PC-3 (cell line): ENCODE data around the gene CCDC102A. TPM values are rescaled to one million over a fixed set of nuclear protein-coding genes. Genes with fewer than 3 reads are reported as not detected.

Experiments used
- ATAC-seq: fragments of 200-7000 bp; cut with Tn5 transposase; 2 replicates; pipeline ENCODE4 v1.9.1; 2020; ENCODE audit warnings: mild to moderate bottlenecking, moderate library complexity
- BruUV-seq: library from RNA; stranded (reverse); fragments of 400-500 nt; replicated peaks from 2 replicates; lab custom pipeline; 2021; lab: Mats Ljungman, UMichigan
- CTCF ChIA-PET: fragments of 300-600 bp; sonication (Branson Sonifier 250); formaldehyde crosslinking; loops from one replicate; lab custom pipeline; 2022; ENCODE audit warnings: antibody characterized with exemption; lab: Charles Lee
- POLR2A ChIA-PET: fragments of 300-600 bp; sonication (Branson Sonifier 250); formaldehyde crosslinking; loops from one replicate; lab custom pipeline; 2022; ENCODE audit warnings: antibody characterized with exemption; ENCODE audit not compliant: unreplicated experiment; lab: Charles Lee
- DNase-seq: peaks from one replicate; pipeline ENCODE4 v3.0.0-alpha.2; 2015
- H2AFZ ChIP-seq: fragments of 300-600 bp; sonication (generic); 2 replicates; pipeline ENCODE4 v1.6.0; 2016; ENCODE audit warnings: antibody characterized with exemption, low read length
- H3F3A ChIP-seq: fragments of 300-600 bp; sonication (generic); one replicate; pipeline ENCODE4 v1.6.0; 2017; ENCODE audit warnings: antibody characterized with exemption, low read length, control low read depth, mild to moderate bottlenecking; ENCODE audit not compliant: unreplicated experiment
- H3K27ac ChIP-seq: fragments of 300-600 bp; sonication (generic); 2 replicates; pipeline ENCODE4 v1.5.1; 2016; ENCODE audit warnings: mild to moderate bottlenecking, low read length
- H3K27me3 ChIP-seq: fragments of 300-600 bp; sonication (generic); 2 replicates; pipeline ENCODE4 v1.6.1; 2016; ENCODE audit warnings: low read length, mixed read lengths
- H3K36me3 ChIP-seq: fragments of 300-600 bp; sonication (generic); 2 replicates; pipeline ENCODE4 v1.6.1; 2016; ENCODE audit warnings: low read depth, mixed run types, low read length, mixed read lengths
- H3K4me1 ChIP-seq: fragments of 300-600 bp; sonication (generic); 2 replicates; pipeline ENCODE4 v1.5.1; 2016; ENCODE audit warnings: low read length; ENCODE audit not compliant: insufficient read depth
- H3K4me2 ChIP-seq: fragments of 300-600 bp; sonication (generic); 2 replicates; pipeline ENCODE4 v1.6.0; 2016; ENCODE audit warnings: low read length
- H3K4me3 ChIP-seq: fragments of 300-600 bp; sonication (generic); 2 replicates; pipeline ENCODE4 v1.5.1; 2016; ENCODE audit warnings: mild to moderate bottlenecking, low read length, mixed read lengths
- H3K79me2 ChIP-seq: fragments of 300-600 bp; sonication (generic); 2 replicates; pipeline ENCODE4 v1.6.1; 2017; ENCODE audit warnings: low read length, mixed read lengths
- H3K9ac ChIP-seq: fragments of 300-600 bp; sonication (generic); 2 replicates; pipeline ENCODE4 v1.6.0; 2016; ENCODE audit warnings: mild to moderate bottlenecking, low read length
- H3K9me2 ChIP-seq: fragments of 300-600 bp; sonication (generic); replicated peaks from 2 replicates; pipeline ENCODE4 v1.6.1; 2016; ENCODE audit warnings: mixed run types, low read length, mixed read lengths
- H3K9me3 ChIP-seq: fragments of 300-600 bp; sonication (generic); 2 replicates; pipeline ENCODE4 v1.6.1; 2016; ENCODE audit warnings: low read length, mixed read lengths
- H4K20me1 ChIP-seq: fragments of 300-600 bp; sonication (generic); 2 replicates; pipeline ENCODE4 v1.6.1; 2016; ENCODE audit warnings: low read length, mixed read lengths
- EZH2 ChIP-seq: fragments of 300-600 bp; sonication (generic); IDR thresholded peaks from one replicate; pipeline ENCODE4 v1.6.1; 2017; ENCODE audit warnings: antibody characterized with exemption, mild to moderate bottlenecking, low read length; ENCODE audit not compliant: unreplicated experiment
- EZH2phosphoT487 ChIP-seq: fragments of 300-600 bp; sonication (generic); IDR thresholded peaks from 2 replicates; pipeline ENCODE4 v1.6.1; 2018; ENCODE audit warnings: mild to moderate bottlenecking, antibody characterized with exemption, low read length, borderline replicate concordance
- intact Hi-C: fragments of 100-400 bp; cut with micrococcal nuclease; formaldehyde crosslinking; loops from 2 replicates; pipeline ENCODE4 v1.9.0; 2023
- total RNA-seq: library from RNA; depleted of rRNA; stranded (reverse); fragments of >200 nt; gene quantifications from 2 replicates; pipeline ENCODE4 v1.2.3, GENCODE V29; 2014
- TF ChIP-seq, protein P1 (sequence below): fragments of 300-600 bp; sonication (generic); conservative IDR thresholded peaks from 2 replicates; pipeline ENCODE4 v1.5.1; 2017; ENCODE audit warnings: antibody characterized with exemption, low read depth, mild to moderate bottlenecking, low read length

Gene CCDC102A
- total RNA-seq, 1 experiment from 2014 or later, result 12.7 TPM

DNA sequence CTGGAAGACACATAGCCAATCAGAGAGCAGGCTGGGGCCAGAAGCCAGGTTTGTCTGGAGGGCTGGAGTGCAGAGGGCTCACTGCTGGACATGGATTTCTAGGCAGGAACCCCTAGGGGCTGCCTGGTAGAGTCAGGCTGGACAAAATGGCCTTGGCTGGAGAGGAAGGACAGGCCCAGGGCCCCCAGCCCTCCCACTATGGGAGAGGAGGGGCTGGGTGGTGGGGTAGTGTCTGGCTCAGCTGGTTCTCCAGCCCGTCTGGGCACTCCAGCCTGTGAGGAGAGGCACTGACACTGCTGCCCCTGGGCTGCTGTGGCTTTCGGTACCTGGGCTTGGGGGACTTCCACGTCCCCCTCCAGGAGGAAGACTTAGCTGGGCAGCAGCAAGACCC, 28.3 kb downstream of the CCDC102A start:
- H3K79me2 ChIP-seq, result no peaks in the 10 kb centered on the region
- no peak overlapping the region for H3K4me2 ChIP-seq
- intact Hi-C loops, result no loop called here
- H3K9me2 ChIP-seq, result no peaks in the 10 kb centered on the region
- no TSS peak for BruUV-seq
- DNase-seq (no peak), ATAC-seq (no peak)
- H4K20me1 ChIP-seq, result no peaks in the 10 kb centered on the region
- ChIA-PET POLR2A (no interaction called here), CTCF (no interaction called here)
- no peaks in the 10 kb centered on the region for H3K9me3 ChIP-seq
- no peaks in the 10 kb centered on the region for H3K4me1 ChIP-seq
- H3K36me3 ChIP-seq, result no peaks in the 10 kb centered on the region
- H3K27ac ChIP-seq, result no peak overlapping the region
- TF ChIP-seq EZH2phosphoT487, result no peak
- no peak for TF ChIP-seq EZH2
- TF ChIP-seq, protein P1, sequence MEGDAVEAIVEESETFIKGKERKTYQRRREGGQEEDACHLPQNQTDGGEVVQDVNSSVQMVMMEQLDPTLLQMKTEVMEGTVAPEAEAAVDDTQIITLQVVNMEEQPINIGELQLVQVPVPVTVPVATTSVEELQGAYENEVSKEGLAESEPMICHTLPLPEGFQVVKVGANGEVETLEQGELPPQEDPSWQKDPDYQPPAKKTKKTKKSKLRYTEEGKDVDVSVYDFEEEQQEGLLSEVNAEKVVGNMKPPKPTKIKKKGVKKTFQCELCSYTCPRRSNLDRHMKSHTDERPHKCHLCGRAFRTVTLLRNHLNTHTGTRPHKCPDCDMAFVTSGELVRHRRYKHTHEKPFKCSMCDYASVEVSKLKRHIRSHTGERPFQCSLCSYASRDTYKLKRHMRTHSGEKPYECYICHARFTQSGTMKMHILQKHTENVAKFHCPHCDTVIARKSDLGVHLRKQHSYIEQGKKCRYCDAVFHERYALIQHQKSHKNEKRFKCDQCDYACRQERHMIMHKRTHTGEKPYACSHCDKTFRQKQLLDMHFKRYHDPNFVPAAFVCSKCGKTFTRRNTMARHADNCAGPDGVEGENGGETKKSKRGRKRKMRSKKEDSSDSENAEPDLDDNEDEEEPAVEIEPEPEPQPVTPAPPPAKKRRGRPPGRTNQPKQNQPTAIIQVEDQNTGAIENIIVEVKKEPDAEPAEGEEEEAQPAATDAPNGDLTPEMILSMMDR, result no peak
- no peak overlapping the region for H3K9ac ChIP-seq
- H3F3A ChIP-seq, result no peaks in the 10 kb centered on the region
- H2AFZ ChIP-seq, result no peak overlapping the region
- H3K27me3 ChIP-seq, result no peaks in the 10 kb centered on the region
- H3K4me3 ChIP-seq, result no peak overlapping the region

GRCh38 chr16:57507136-57508034, 29.0 kb downstream of the CCDC102A start:
- Histone ChIP-seq H3K36me3 (no peaks in the 10 kb centered on the region), H3K4me2 (no peak overlapping the region), H3K4me1 (no peaks in the 10 kb centered on the region), H4K20me1 (no peaks in the 10 kb centered on the region), H3K27ac (no peak overlapping the region), H3K9me3 (no peaks in the 10 kb centered on the region), H3K9ac (no peak overlapping the region), H3K9me2 (no peaks in the 10 kb centered on the region), H3K4me3 (no peak overlapping the region), H2AFZ (no peak overlapping the region), H3F3A (no peaks in the 10 kb centered on the region), H3K79me2 (no peaks in the 10 kb centered on the region), H3K27me3 (no peaks in the 10 kb centered on the region)
- ATAC-seq, result no peak
- TF ChIP-seq EZH2 (no peak), EZH2phosphoT487 (no peak)
- TF ChIP-seq, protein P1, result no peak
- intact Hi-C loops, result no loop called here
- no peak for DNase-seq
- POLR2A ChIA-PET, result no interaction called here
- CTCF ChIA-PET, result no interaction called here
- BruUV-seq, result no TSS peak

GRCh38 chr16:57505169-57505568, 31.2 kb downstream of the CCDC102A start:
- Histone ChIP-seq H2AFZ (no peak overlapping the region), H3K4me1 (no peaks in the 10 kb centered on the region), H3K36me3 (no peaks in the 10 kb centered on the region), H3K27me3 (no peaks in the 10 kb centered on the region), H3K27ac (no peak overlapping the region), H3K9me3 (no peaks in the 10 kb centered on the region), H3K4me2 (no peak overlapping the region), H3K9ac (no peak overlapping the region), H3K79me2 (no peaks in the 10 kb centered on the region), H3F3A (no peaks in the 10 kb centered on the region), H3K9me2 (no peaks in the 10 kb centered on the region), H4K20me1 (no peaks in the 10 kb centered on the region), H3K4me3 (no peak overlapping the region)
- DNase-seq, result no peak
- intact Hi-C loops, result no loop called here
- POLR2A ChIA-PET, result no interaction called here
- ATAC-seq, result no peak
- BruUV-seq, result no TSS peak
- CTCF ChIA-PET, result no interaction called here
- TF ChIP-seq, protein P1, result no peak
- TF ChIP-seq EZH2phosphoT487, result no peak
- TF ChIP-seq EZH2, result no peak
